Ascending aorta (tissue), 2 donors: ENCODE data around the gene PROSER2. TPM values are rescaled to one million over a fixed set of nuclear protein-coding genes. Genes with fewer than 3 reads are reported as not detected.

Experiments used
- DNase-seq, 2 donors: peaks; one replicate each; pipeline ENCODE4 v3.0.0-alpha.2; 2019; ENCODE audit warnings: low spot score in 2 of 2
- H3K27ac ChIP-seq, 2 donors: fragments of 200-600 bp; sonication (generic); one replicate each; pipeline ENCODE4 v1.5.1; 2016 to 2017; ENCODE audit warnings: mild to moderate bottlenecking in 1 of 2
- H3K27me3 ChIP-seq: fragments of 200-600 bp; sonication (generic); one replicate; pipeline ENCODE4 v1.5.1; 2017
- H3K36me3 ChIP-seq, 2 donors: fragments of 200-600 bp; sonication (generic); one replicate each; pipeline ENCODE4 v1.5.1; 2016
- H3K4me1 ChIP-seq, 2 donors: fragments of 200-600 bp; sonication (generic); one replicate each; pipeline ENCODE4 v1.5.1; 2016 to 2017; ENCODE audit warnings: mild to moderate bottlenecking in 1 of 2
- H3K4me3 ChIP-seq, 2 donors: fragments of 200-600 bp; sonication (generic); one replicate each; pipeline ENCODE4 v1.5.1; 2016 to 2017; ENCODE audit warnings: mild to moderate bottlenecking in 1 of 2
- H3K9me3 ChIP-seq, 2 donors: fragments of 200-600 bp; sonication (generic); one replicate each; pipeline ENCODE4 v1.5.1; 2016
- intact Hi-C: fragments of 100-400 bp; cut with DNase I; formaldehyde crosslinking; loops from one replicate; pipeline ENCODE4 v1.15.1; 2023
- total RNA-seq: library from RNA; depleted of rRNA; stranded (reverse); fragments of >200 nt; gene quantifications from one replicate; pipeline ENCODE4 v1.1.0, GENCODE V29; 2016
- TF ChIP-seq, protein P1 (sequence below), 3 experiments: fragments of 200-600 bp in 2 of 3; fragments of 450-650 bp in 1 of 3; sonication (generic) in 2 of 3; IDR thresholded peaks; one replicate each; pipeline ENCODE4 v1.5.1; 2016 to 2019; ENCODE audit warnings: antibody characterized with exemption in 3 of 3, mild to moderate bottlenecking in 1 of 3, moderate library complexity in 1 of 3

Gene PROSER2
- total RNA-seq, 1 donor from 2014 or later, result 4.8 TPM

DNA sequence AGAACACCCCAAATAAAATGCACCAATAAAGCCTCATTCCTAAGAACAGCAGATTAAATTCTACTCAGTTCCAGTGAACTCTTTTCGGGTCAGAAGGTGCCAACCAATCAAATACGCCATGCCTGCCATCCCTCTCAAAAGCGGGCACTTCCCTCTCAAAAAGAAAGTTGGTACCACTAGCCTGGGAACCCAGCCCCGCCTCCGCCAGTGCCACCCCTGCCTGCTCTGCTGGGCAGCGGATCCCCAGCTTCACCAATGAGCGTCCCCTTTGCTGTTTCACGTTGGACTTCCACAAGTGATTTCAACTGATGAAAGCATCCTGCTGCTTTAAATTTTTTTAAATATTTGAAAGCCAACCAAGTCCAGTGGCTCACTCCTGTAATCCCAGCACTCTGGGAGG, 33.2 kb upstream of the PROSER2 start:
- no peak for DNase-seq
- no peaks in the 10 kb centered on the region for H3K4me1 ChIP-seq
- H3K27ac ChIP-seq, result no peak overlapping the region
- no peaks in the 10 kb centered on the region for H3K27me3 ChIP-seq
- intact Hi-C loops, result no loop called here
- TF ChIP-seq, protein P1, sequence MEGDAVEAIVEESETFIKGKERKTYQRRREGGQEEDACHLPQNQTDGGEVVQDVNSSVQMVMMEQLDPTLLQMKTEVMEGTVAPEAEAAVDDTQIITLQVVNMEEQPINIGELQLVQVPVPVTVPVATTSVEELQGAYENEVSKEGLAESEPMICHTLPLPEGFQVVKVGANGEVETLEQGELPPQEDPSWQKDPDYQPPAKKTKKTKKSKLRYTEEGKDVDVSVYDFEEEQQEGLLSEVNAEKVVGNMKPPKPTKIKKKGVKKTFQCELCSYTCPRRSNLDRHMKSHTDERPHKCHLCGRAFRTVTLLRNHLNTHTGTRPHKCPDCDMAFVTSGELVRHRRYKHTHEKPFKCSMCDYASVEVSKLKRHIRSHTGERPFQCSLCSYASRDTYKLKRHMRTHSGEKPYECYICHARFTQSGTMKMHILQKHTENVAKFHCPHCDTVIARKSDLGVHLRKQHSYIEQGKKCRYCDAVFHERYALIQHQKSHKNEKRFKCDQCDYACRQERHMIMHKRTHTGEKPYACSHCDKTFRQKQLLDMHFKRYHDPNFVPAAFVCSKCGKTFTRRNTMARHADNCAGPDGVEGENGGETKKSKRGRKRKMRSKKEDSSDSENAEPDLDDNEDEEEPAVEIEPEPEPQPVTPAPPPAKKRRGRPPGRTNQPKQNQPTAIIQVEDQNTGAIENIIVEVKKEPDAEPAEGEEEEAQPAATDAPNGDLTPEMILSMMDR (IDR thresholded peaks at IDR 0.05), result no peak
- H3K4me3 ChIP-seq, result no peak overlapping the region
- no peaks in the 10 kb centered on the region for H3K9me3 ChIP-seq
- H3K36me3 ChIP-seq, result no peaks in the 10 kb centered on the region

DNA sequence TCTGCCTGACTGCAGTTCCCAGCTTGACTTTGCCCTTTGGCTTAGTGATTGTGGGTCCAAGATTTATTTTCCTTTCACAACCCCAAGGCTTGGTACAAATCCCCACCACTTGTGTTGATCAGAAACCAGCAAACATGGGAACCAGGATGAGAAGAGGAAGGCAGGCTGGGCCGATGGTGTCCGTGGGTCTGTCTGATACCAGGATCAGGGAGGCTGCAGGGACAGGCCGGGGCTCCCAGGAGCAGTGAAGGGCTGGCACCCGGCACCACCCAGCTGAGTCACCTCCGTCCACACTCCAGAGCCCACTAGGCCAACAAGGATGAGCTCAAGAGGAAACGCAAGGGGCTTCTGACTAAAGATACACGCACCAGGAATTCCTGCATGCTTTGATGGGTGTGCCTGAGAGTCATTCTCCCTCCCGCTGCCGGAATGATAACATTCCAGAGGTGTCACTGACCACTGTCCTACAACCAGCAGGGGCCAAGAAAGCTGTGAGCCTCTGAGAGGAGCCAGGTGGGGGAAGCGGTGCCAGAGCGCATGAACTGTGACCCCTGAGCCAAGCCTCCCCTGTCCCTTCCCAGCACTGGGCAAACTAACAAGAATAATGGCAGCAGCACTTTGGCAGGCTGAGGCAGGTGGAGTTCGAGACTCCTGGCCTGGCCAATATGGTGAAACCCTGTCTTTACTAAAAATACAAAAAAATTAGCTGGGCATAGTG, 29.2 kb upstream of the PROSER2 start:
- H3K27ac ChIP-seq, result no peak overlapping the region
- DNase-seq, result no peak
- H3K27me3 ChIP-seq, result no peaks in the 10 kb centered on the region
- intact Hi-C loops, result no loop called here
- H3K9me3 ChIP-seq, result no peaks in the 10 kb centered on the region
- no peaks in the 10 kb centered on the region for H3K36me3 ChIP-seq
- H3K4me1 ChIP-seq, result no peaks in the 10 kb centered on the region
- no peak overlapping the region for H3K4me3 ChIP-seq
- TF ChIP-seq, protein P1 (IDR thresholded peaks at IDR 0.05), result no peak

DNA sequence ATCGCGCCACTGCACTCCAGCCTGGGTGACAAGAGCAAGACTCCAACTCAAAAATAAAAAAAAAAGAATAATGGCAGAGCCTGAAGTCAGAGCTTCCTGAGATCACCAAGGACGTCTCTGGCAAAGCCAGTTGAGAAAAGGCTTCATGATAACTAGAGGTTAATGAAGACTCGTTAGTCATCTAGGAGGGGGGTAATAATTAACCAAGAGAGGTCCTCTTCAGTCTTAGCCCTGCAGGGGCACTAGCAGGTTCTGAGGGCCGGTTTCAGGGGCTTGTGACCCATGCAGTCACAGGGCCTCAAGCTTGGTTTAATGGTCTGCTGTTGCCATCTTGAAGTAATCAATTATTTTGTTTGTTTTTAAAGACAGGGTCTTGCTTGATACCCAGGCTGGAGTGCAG, 28.6 kb upstream of the PROSER2 start:
- H3K27me3 ChIP-seq, result no peaks in the 10 kb centered on the region
- no peak overlapping the region for H3K4me3 ChIP-seq
- no peaks in the 10 kb centered on the region for H3K4me1 ChIP-seq
- no peaks in the 10 kb centered on the region for H3K9me3 ChIP-seq
- no peak overlapping the region for H3K27ac ChIP-seq
- intact Hi-C loops, result no loop called here
- DNase-seq, result no peak
- H3K36me3 ChIP-seq, result no peaks in the 10 kb centered on the region
- TF ChIP-seq, protein P1 (IDR thresholded peaks at IDR 0.05), result no peak

DNA sequence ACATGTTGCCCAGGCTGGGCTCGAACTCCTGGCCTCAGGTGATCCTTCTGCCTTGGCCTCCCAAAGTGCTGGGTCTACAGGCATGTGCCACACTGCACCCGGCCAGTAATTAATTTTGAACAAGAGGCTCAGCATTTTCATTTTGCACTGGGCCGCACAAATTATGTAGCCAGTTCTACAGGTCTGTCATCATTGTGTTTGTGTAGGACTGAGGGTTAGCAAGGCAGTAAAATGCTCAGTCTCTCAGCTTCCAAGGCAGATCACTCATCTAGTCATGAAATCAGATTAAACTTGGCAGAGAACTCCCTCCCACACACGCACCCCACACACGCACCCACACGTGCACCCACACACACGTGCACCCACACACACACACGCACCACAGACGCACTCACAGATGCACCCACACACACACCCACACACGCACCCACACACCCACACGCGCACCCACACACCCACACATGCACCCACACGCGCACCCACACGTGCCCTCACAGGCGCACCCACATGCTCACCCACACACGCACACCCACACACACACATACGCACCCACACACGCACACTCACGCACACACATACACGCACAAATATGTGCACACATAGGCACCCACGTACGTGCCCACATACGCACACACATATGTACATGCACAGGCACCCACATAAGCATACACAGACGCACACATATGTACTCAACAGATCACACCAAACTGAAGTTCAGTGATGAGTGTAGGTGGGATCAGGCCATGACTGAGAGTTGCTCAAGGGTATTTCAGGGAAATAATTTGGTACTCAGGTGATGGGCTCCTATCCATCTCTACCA, 27.8 kb upstream of the PROSER2 start:
- DNase-seq, result no peak
- TF ChIP-seq, protein P1 (IDR thresholded peaks at IDR 0.05), result no peak
- no peaks in the 10 kb centered on the region for H3K4me1 ChIP-seq
- no peaks in the 10 kb centered on the region for H3K27me3 ChIP-seq
- H3K36me3 ChIP-seq, result no peaks in the 10 kb centered on the region
- no peak overlapping the region for H3K4me3 ChIP-seq
- no peaks in the 10 kb centered on the region for H3K9me3 ChIP-seq
- H3K27ac ChIP-seq, result no peak overlapping the region
- intact Hi-C loops, result no loop called here

DNA sequence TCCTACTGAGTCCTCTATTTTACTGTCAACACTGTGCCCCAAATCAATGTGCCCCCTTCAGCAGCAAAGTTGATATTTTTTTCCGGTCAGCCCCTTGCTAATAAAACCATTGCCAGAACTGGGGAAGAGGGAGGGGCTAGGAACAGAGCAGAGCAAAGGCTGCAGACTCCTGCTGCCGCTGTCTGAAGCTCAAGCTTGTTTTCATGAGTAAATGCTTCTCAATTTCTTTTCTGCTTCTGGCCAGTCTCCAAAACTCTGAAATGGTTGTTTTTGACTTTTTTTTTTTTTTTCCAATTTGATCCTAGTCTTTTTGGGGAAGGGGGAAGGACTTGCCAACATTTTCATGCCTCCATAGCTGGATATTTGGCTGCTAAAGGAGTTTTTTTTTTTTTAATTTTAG, 26.7 kb upstream of the PROSER2 start:
- TF ChIP-seq, protein P1 (IDR thresholded peaks at IDR 0.05), result no peak
- intact Hi-C loops, result no loop called here
- Histone ChIP-seq H3K27me3 (no peaks in the 10 kb centered on the region), H3K4me1 (no peaks in the 10 kb centered on the region), H3K4me3 (no peak overlapping the region), H3K36me3 (no peaks in the 10 kb centered on the region), H3K9me3 (no peaks in the 10 kb centered on the region), H3K27ac (no peak overlapping the region)
- no peak for DNase-seq
